Thyroid gland (tissue), 4 donors: Measurements from ENCODE around the gene CCDC7.
"Not testable (repeated sequence)": the region's sequence is repeated elsewhere in the genome, so short reads cannot be mapped to it uniquely, and the experiment has no call there.

Experiments used
- POLR2A ChIP-seq, 2 donors: fragments of 450-650 bp; IDR thresholded peaks; one replicate each; pipeline ENCODE4 v1.6.1; 2017; ENCODE audit warnings: antibody characterized with exemption in 2 of 2, mild to moderate bottlenecking in 2 of 2, moderate library complexity in 1 of 2
- TF ChIP-seq, protein P1 (sequence below), 6 experiments: fragments of 200-600 bp in 3 of 6; fragments of 450-650 bp in 3 of 6; sonication (generic) in 3 of 6; IDR thresholded peaks; one replicate each; pipeline ENCODE4 v1.5.1; 2016 to 2019; ENCODE audit warnings: antibody characterized with exemption in 6 of 6, mild to moderate bottlenecking in 2 of 6, inconsistent platforms in 1 of 6, moderate library complexity in 1 of 6

DNA sequence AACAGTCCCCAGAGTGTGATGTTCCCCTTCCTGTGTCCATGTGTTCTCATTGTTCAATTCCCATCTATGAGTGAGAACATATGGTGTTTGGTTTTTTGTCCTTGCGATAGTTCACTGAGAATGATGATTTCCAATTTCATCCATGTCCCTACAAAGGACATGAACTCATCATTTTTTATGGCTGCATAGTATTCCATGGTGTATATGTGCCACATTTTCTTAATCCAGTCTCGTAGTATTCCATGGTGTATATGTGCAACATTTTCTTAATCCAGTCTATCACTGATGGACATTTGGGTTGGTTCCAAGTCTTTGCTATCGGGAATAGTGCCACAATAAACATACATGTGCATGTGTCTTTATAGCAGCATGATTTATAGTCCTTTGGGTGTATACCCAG is 46.2 kb upstream of the CCDC7 start:
- TF ChIP-seq, protein P1, sequence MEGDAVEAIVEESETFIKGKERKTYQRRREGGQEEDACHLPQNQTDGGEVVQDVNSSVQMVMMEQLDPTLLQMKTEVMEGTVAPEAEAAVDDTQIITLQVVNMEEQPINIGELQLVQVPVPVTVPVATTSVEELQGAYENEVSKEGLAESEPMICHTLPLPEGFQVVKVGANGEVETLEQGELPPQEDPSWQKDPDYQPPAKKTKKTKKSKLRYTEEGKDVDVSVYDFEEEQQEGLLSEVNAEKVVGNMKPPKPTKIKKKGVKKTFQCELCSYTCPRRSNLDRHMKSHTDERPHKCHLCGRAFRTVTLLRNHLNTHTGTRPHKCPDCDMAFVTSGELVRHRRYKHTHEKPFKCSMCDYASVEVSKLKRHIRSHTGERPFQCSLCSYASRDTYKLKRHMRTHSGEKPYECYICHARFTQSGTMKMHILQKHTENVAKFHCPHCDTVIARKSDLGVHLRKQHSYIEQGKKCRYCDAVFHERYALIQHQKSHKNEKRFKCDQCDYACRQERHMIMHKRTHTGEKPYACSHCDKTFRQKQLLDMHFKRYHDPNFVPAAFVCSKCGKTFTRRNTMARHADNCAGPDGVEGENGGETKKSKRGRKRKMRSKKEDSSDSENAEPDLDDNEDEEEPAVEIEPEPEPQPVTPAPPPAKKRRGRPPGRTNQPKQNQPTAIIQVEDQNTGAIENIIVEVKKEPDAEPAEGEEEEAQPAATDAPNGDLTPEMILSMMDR (IDR thresholded peaks at IDR 0.05), result not testable (repeated sequence)
- TF ChIP-seq POLR2A (IDR thresholded peaks at IDR 0.05), result not testable (repeated sequence)
